ENCODE data around the gene ASB16.

Gene ASB16

DNA sequence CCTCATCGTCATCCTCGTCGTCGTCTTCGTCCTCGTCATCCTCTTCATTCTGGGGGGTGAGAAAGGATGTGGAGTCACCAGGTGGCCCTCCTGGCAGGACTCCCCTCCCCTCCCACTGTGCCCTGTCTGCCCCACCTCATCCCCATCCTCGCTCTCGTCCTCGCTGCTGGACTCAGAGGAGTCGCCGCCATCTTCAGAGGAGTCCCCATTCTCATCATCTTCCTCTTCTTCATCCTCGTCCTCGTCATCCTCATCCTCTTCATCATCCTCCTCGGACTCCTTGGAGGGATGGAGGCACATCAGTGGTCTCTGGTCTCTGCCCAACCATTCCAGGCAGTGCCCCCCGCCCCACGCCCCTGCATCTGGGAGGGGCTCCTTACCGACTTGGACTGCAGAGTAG, 36.8 kb downstream of the ASB16 start:
- Histone ChIP-seq H3K9me2 (replicated peaks; ENCODE audit: control insufficient read depth, low read length) (no peaks in the 10 kb centered on the region), H3K9me3 (ENCODE audit: control insufficient read depth, insufficient read depth, low read length) (no peaks in the 10 kb centered on the region), H3K79me2 (ENCODE audit: control insufficient read depth, low read length) (peaks cover 11% of the 10 kb centered on the region), H3F3A (ENCODE audit: control insufficient read depth, insufficient read depth) (peaks cover 48% of the 10 kb centered on the region), H3K4me3 (ENCODE audit: low read length) (no peak overlapping the region), H3K27ac (ENCODE audit: low read depth, low read length) (no peak overlapping the region), H3K36me3 (ENCODE audit: control insufficient read depth, low read length) (peaks cover 59% of the 10 kb centered on the region), H4K20me1 (ENCODE audit: control insufficient read depth, insufficient read depth, low read depth, low read length) (no peaks in the 10 kb centered on the region), H3K4me1 (ENCODE audit: control insufficient read depth, low read length) (peaks cover 50% of the 10 kb centered on the region), H3K4me2 (ENCODE audit: low read length) (no peak overlapping the region), H3K27me3 (ENCODE audit: control insufficient read depth, low read length) (no peaks in the 10 kb centered on the region)
- TF ChIP-seq, protein P1, sequence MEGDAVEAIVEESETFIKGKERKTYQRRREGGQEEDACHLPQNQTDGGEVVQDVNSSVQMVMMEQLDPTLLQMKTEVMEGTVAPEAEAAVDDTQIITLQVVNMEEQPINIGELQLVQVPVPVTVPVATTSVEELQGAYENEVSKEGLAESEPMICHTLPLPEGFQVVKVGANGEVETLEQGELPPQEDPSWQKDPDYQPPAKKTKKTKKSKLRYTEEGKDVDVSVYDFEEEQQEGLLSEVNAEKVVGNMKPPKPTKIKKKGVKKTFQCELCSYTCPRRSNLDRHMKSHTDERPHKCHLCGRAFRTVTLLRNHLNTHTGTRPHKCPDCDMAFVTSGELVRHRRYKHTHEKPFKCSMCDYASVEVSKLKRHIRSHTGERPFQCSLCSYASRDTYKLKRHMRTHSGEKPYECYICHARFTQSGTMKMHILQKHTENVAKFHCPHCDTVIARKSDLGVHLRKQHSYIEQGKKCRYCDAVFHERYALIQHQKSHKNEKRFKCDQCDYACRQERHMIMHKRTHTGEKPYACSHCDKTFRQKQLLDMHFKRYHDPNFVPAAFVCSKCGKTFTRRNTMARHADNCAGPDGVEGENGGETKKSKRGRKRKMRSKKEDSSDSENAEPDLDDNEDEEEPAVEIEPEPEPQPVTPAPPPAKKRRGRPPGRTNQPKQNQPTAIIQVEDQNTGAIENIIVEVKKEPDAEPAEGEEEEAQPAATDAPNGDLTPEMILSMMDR (IDR thresholded peaks at IDR 0.05; ENCODE audit: low read depth, low read length, poor library complexity, severe bottlenecking), result no peak
- TF ChIP-seq EZH2phosphoT487 (IDR thresholded peaks at IDR 0.05; ENCODE audit: borderline replicate concordance, low read length), result no peak

DNA sequence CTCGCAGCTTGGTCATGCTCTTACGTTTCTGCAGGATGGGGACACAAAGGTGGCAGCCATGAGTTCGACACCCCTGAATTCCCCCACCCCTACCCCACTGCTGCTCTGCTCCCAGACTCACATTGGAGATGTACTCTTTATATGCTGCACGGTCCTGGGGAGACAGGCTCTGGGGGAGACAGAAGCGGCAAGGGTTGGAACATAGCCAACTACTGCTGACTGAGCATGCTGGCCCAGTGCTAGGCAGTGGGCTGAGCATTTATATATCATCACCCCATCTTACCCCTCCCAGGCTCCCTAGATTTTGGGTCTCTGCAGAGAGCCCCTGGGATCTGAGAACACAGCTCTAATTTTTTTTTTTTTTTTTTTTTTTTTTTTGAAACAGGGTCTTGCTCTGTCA, 37.2 kb downstream of the ASB16 start:
- Histone ChIP-seq H3K4me1 (ENCODE audit: control insufficient read depth, low read length) (peaks cover 49% of the 10 kb centered on the region), H4K20me1 (ENCODE audit: control insufficient read depth, insufficient read depth, low read depth, low read length) (no peaks in the 10 kb centered on the region), H3F3A (ENCODE audit: control insufficient read depth, insufficient read depth) (peaks cover 46% of the 10 kb centered on the region), H3K27me3 (ENCODE audit: control insufficient read depth, low read length) (no peaks in the 10 kb centered on the region), H3K9me3 (ENCODE audit: control insufficient read depth, insufficient read depth, low read length) (no peaks in the 10 kb centered on the region), H3K4me2 (ENCODE audit: low read length) (no peak overlapping the region), H3K27ac (ENCODE audit: low read depth, low read length) (no peak overlapping the region), H3K9me2 (replicated peaks; ENCODE audit: control insufficient read depth, low read length) (no peaks in the 10 kb centered on the region), H3K79me2 (ENCODE audit: control insufficient read depth, low read length) (peaks cover 11% of the 10 kb centered on the region), H3K4me3 (ENCODE audit: low read length) (no peak overlapping the region), H3K36me3 (ENCODE audit: control insufficient read depth, low read length) (peaks cover 62% of the 10 kb centered on the region)
- no peak for TF ChIP-seq EZH2phosphoT487 (IDR thresholded peaks at IDR 0.05; ENCODE audit: borderline replicate concordance, low read length)
- TF ChIP-seq, protein P1 (IDR thresholded peaks at IDR 0.05; ENCODE audit: low read depth, low read length, poor library complexity, severe bottlenecking), result no peak

DNA sequence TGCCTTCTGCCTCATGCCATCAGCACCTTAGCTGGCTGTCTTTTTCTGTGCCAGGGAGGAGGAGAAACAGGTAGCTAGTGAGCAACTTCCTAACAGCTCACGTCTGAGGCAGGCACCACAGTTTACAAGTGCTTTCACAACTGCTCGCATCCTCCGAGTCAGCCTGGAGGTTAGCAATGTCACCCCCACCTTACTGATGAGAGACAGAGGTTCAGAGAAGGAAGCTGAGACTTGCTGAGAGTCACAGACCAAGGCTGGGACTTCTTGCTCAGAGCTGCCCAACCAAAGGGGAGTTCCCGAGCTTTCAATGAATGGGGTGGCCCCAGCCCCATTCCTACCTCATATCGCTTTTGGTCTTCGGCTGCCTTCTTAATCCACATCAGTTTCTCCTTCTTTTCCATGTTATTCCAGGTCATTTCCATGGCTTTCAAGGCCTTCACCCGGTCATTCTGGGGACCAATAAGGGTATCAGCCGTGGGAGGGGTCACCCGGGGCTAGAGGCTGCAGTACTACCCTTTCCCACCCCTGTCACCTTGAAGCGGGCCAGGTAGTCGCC, 39.4 kb downstream of the ASB16 start:
- Histone ChIP-seq H3K4me1 (ENCODE audit: control insufficient read depth, low read length) (peaks cover 51% of the 10 kb centered on the region), H3K9me2 (replicated peaks; ENCODE audit: control insufficient read depth, low read length) (no peaks in the 10 kb centered on the region), H3K27me3 (ENCODE audit: control insufficient read depth, low read length) (no peaks in the 10 kb centered on the region), H3K4me3 (ENCODE audit: low read length) (peak overlapping the region; percentile 62), H4K20me1 (ENCODE audit: control insufficient read depth, insufficient read depth, low read depth, low read length) (no peaks in the 10 kb centered on the region), H3K36me3 (ENCODE audit: control insufficient read depth, low read length) (peaks cover 83% of the 10 kb centered on the region), H3K79me2 (ENCODE audit: control insufficient read depth, low read length) (peaks cover 17% of the 10 kb centered on the region), H3K4me2 (ENCODE audit: low read length) (peak overlapping the region; percentile 75), H3K9me3 (ENCODE audit: control insufficient read depth, insufficient read depth, low read length) (no peaks in the 10 kb centered on the region), H3K27ac (ENCODE audit: low read depth, low read length) (peak overlapping the region; percentile 75), H3F3A (ENCODE audit: control insufficient read depth, insufficient read depth) (peaks cover 32% of the 10 kb centered on the region)
- TF ChIP-seq, protein P1 (IDR thresholded peaks at IDR 0.05; ENCODE audit: low read depth, low read length, poor library complexity, severe bottlenecking), result no peak
- no peak for TF ChIP-seq EZH2phosphoT487 (IDR thresholded peaks at IDR 0.05; ENCODE audit: borderline replicate concordance, low read length)
